Neuronal stem cell (in vitro differentiated cells): ENCODE results near the gene KIAA0040.

Experiments
- DNase-seq: peaks from one replicate; pipeline ENCODE4 v3.0.0-alpha.2; 2013; ENCODE audit warnings: low spot score
- H2AFZ ChIP-seq: one replicate; pipeline ENCODE4 v1.6.1; 2013; ENCODE audit warnings: mild to moderate bottlenecking, low read length, inconsistent platforms
- H2AK5ac ChIP-seq: 2 replicates; pipeline ENCODE4 v1.6.1; 2013; ENCODE audit warnings: low read depth, mild to moderate bottlenecking, inconsistent platforms, low read length, moderate library complexity, mixed read lengths
- H2BK120ac ChIP-seq: 2 replicates; pipeline ENCODE4 v1.6.1; 2013; ENCODE audit warnings: low read depth, mild to moderate bottlenecking, inconsistent platforms, low read length, moderate library complexity, mixed read lengths
- H2BK12ac ChIP-seq: one replicate; pipeline ENCODE4 v1.6.1; 2013; ENCODE audit warnings: low read length, inconsistent platforms
- H2BK15ac ChIP-seq: 2 replicates; pipeline ENCODE4 v1.6.1; 2013; ENCODE audit warnings: mild to moderate bottlenecking, low read length, inconsistent platforms, mixed read lengths
- H2BK5ac ChIP-seq: one replicate; pipeline ENCODE4 v1.6.1; 2013; ENCODE audit warnings: inconsistent platforms, mild to moderate bottlenecking, low read length, moderate library complexity
- H3K14ac ChIP-seq: one replicate; pipeline ENCODE4 v1.6.1; 2013; ENCODE audit warnings: low read length, inconsistent platforms
- H3K18ac ChIP-seq: 2 replicates; pipeline ENCODE4 v1.6.1; 2013; ENCODE audit warnings: low read length, inconsistent platforms
- H3K23ac ChIP-seq: 2 replicates; pipeline ENCODE4 v1.6.1; 2013; ENCODE audit warnings: low read depth, mild to moderate bottlenecking, mixed read lengths, low read length, inconsistent platforms; ENCODE audit not compliant: poor library complexity
- H3K27ac ChIP-seq: replicated peaks from 3 replicates; pipeline ENCODE4 v1.5.1; 2013; ENCODE audit warnings: low read length, inconsistent platforms
- H3K27me3 ChIP-seq, 3 experiments: 2 replicates each; pipeline ENCODE4 v1.6.1; 2013; ENCODE audit warnings: low read length in 3 of 3, mild to moderate bottlenecking in 2 of 3, inconsistent platforms in 1 of 3, low read depth in 1 of 3, mixed read lengths in 1 of 3, moderate library complexity in 1 of 3; ENCODE audit not compliant: control insufficient read depth in 3 of 3, insufficient read depth in 3 of 3
- H3K36me3 ChIP-seq, 2 donors: replicated peaks in 1 of 2; 2 replicates each; pipeline ENCODE4 v1.6.1; 2013; ENCODE audit warnings: low read length in 2 of 2; ENCODE audit not compliant: control insufficient read depth in 2 of 2, insufficient read depth in 2 of 2
- H3K4ac ChIP-seq: 2 replicates; pipeline ENCODE4 v1.6.1; 2013; ENCODE audit warnings: inconsistent platforms, mild to moderate bottlenecking, low read length, moderate library complexity
- H3K4me1 ChIP-seq, 2 donors: 1 replicate in 1 of 2; 2 replicates in 1 of 2; pipeline ENCODE4 v1.6.1; 2013; ENCODE audit warnings: low read length in 2 of 2, low read depth in 1 of 2; ENCODE audit not compliant: control insufficient read depth in 2 of 2, insufficient read depth in 1 of 2
- H3K4me2 ChIP-seq: one replicate; pipeline ENCODE4 v1.6.1; 2013; ENCODE audit warnings: mild to moderate bottlenecking, low read length, inconsistent platforms; ENCODE audit not compliant: insufficient read depth, poor library complexity, severe bottlenecking
- H3K4me3 ChIP-seq, 2 donors: 2 replicates each; pipeline ENCODE4 v1.5.1; 2013; ENCODE audit warnings: low read length in 2 of 2, mild to moderate bottlenecking in 2 of 2, inconsistent platforms in 1 of 2, moderate library complexity in 1 of 2
- H3K79me1 ChIP-seq: one replicate; pipeline ENCODE4 v1.6.1; 2013; ENCODE audit warnings: low read depth, mild to moderate bottlenecking, inconsistent platforms, low read length, moderate library complexity
- H3K9ac ChIP-seq: one replicate; pipeline ENCODE4 v1.6.1; 2013; ENCODE audit warnings: mild to moderate bottlenecking, low read depth, low read length, inconsistent platforms; ENCODE audit not compliant: poor library complexity
- H3K9me3 ChIP-seq, 2 donors: replicated peaks in 1 of 2; 2 replicates each; pipeline versions ENCODE3 to v1.6.1; 2013; ENCODE audit warnings: low read length in 2 of 2, mild to moderate bottlenecking in 2 of 2, inconsistent platforms in 1 of 2, low read depth in 1 of 2, mixed read lengths in 1 of 2, moderate library complexity in 1 of 2; ENCODE audit not compliant: control insufficient read depth in 2 of 2, insufficient read depth in 1 of 2
- H4K8ac ChIP-seq: one replicate; pipeline ENCODE4 v1.6.1; 2013; ENCODE audit warnings: low read depth, mild to moderate bottlenecking, inconsistent platforms, low read length, moderate library complexity
- H4K91ac ChIP-seq: one replicate; pipeline ENCODE4 v1.6.1; 2013; ENCODE audit warnings: low read length, low read depth, mild to moderate bottlenecking, inconsistent platforms; ENCODE audit not compliant: poor library complexity
- WGBS, 2 donors: extraction: QIAGEN DNeasy Blood & Tissue Kit; methylation state at CpG; one replicate each; pipeline ENCODE4 v1.1.7; 2013; ENCODE audit warnings: missing lambda C conversion rate in 2 of 2, mixed read lengths in 1 of 2; ENCODE audit not compliant: insufficient read length in 2 of 2, insufficient replicate concordance in 1 of 2; ENCODE audit errors: extremely low coverage in 2 of 2; 5-methylcytosine and 5-hydroxymethylcytosine counted together

The KIAA0040 gene

DNA sequence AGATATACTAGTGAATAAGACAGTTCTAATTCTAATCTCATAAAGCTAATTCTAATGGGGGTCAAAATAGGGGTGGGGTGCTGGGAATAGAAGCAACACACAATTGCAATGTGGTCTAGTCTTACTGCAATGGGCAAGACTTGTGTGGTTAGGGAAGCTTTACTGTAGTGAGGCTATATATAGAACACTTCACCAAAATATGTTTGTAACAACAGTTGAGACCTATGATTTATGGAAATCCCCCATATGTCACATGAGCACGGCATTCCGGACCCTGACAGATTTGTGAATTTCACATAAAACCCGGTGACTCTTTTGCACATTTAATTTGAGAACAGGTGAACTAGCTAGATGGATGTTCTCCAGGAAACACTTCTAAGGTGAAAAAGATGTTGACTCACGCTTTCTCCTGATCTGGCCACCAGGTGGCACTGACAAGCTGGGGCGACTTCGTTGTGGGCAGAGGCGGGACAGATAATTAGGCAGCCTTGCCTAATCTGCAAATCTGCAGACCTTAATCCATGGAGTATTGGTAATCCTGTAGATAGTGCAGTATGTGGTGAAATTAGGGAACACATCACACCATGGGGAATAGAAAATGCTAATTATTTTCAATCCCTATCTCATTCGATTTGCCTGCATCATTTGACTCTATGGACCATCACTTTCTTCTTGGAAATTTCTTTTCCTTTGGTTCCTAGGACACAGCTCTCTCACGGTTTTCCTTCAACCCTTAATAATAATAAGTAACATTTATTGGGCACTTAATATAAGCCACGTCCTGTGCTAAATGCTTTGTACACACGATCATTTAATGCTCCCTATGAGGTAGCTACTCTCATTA lies 37.7 kb downstream of the KIAA0040 start:
- Histone ChIP-seq H3K27me3 (peaks cover 0 to 22% (median 0%) of the 10 kb centered on the region in 3 experiments), H3K79me1 (no peaks in the 10 kb centered on the region), H3K4me2 (no peak overlapping the region), H3K4me3 (no peak overlapping the region), H2AFZ (no peak overlapping the region), H3K4me1 (peaks cover 4 to 8% of the 10 kb centered on the region in 2 donors), H2BK5ac (no peak overlapping the region), H3K36me3 (no peaks in the 10 kb centered on the region), H3K23ac (no peak overlapping the region), H3K9me3 (no peaks in the 10 kb centered on the region), H3K9ac (no peak overlapping the region), H2BK120ac (no peak overlapping the region), H2BK12ac (no peak overlapping the region), H3K14ac (no peak overlapping the region), H4K91ac (no peak overlapping the region), H2BK15ac (no peak overlapping the region), H3K4ac (no peak overlapping the region), H4K8ac (no peak overlapping the region), H3K27ac (no peak overlapping the region), H2AK5ac (no peak overlapping the region), H3K18ac (no peak overlapping the region)
- no CpG with 5 or more reads among the region's 11 CpGs for WGBS, 2 donors
- DNase-seq = peak; percentile 58

DNA sequence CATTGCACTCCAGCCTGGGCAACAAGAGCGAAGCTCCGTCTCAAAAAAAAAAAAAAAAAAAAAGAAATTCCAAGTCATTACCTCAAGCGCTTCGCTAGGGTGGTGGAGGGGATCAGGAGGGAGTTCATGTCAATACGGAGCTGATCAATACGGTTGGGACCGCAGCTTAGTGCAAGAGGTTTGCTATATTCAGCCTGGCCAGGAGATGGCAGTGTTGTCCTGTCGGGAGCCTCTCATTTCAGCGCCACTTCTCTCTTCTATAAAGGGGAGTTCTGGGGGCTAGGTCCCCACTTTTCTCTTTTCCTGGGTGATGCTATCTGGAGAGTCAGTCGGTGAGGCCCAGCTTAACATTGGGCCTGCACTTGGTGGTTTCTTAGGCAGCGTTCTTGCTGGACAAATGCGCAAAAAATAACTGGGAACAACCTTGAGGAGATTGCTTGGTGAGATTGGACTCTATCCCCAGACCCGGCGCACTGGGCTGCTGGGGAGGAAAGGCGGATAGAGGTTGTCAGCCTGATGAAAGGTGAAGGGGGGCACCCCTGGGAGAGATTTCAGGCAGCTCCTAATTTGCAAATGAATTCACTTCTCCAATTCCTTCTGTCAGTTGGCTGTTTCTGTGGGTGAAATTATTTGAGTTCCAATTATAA lies 40.4 kb downstream of the KIAA0040 start:
- Histone ChIP-seq H3K79me1 (no peaks in the 10 kb centered on the region), H3K9me3 (no peaks in the 10 kb centered on the region), H4K91ac (no peak overlapping the region), H2BK15ac (no peak overlapping the region), H3K27ac (no peak overlapping the region), H3K4me1 (no peaks in the 10 kb centered on the region), H3K14ac (no peak overlapping the region), H3K27me3 (peaks cover 0 to 22% (median 0%) of the 10 kb centered on the region in 3 experiments), H2AK5ac (no peak overlapping the region), H3K4ac (no peak overlapping the region), H2BK12ac (no peak overlapping the region), H3K36me3 (no peaks in the 10 kb centered on the region), H3K4me2 (no peak overlapping the region), H3K4me3 (no peak overlapping the region), H3K23ac (no peak overlapping the region), H3K9ac (no peak overlapping the region), H4K8ac (no peak overlapping the region), H2BK120ac (no peak overlapping the region), H2AFZ (peak overlapping the region; percentile 23), H3K18ac (no peak overlapping the region), H2BK5ac (no peak overlapping the region)
- peak; percentile 67 for DNase-seq
- WGBS, 2 donors = no CpG with 5 or more reads among the region's 15 CpGs

DNA sequence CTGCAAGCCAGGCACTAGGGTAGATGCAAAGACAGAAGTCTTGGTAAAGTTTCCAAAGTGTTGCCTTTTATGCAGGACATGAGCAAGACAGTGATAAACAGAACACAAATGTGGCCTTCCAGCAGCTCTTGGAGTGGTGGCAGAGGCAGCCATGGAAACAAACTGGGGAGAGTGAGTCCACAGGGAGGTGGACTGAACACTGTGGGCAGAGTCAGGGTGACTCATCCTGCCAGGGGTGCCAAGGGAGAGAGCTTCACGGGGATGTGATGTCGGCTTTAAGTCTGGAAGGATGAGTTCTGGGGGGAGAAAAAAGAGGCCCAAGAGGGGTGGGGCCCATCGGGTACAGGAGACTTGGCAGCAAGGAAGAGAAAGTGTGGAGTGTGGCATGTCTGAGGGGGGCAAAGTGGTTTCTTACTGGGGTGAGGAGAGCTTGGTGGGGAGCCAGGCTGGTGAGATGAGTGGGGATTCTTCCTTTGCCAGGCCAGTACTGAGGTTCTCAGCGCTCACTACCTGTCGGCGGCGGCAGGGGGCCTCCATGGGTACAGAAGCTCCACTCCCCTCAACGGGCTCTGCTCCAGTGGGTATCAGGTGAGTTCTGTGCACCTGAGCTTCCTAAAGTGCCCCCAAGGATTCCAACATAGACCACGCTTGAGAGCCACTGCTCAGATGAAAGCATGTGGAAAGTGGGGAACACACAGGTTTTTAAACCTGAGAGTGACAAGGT lies 41.8 kb downstream of the KIAA0040 start:
- Histone ChIP-seq H3K9ac (no peak overlapping the region), H3K27ac (no peak overlapping the region), H3K23ac (no peak overlapping the region), H2BK12ac (no peak overlapping the region), H3K36me3 (no peaks in the 10 kb centered on the region), H4K91ac (no peak overlapping the region), H2BK120ac (no peak overlapping the region), H3K4me1 (peaks cover 0 to 2% of the 10 kb centered on the region in 2 donors), H3K9me3 (no peaks in the 10 kb centered on the region), H4K8ac (no peak overlapping the region), H3K79me1 (no peaks in the 10 kb centered on the region), H2AFZ (no peak overlapping the region), H3K14ac (no peak overlapping the region), H2BK5ac (no peak overlapping the region), H2BK15ac (no peak overlapping the region), H2AK5ac (no peak overlapping the region), H3K4me3 (no peak overlapping the region), H3K4ac (no peak overlapping the region), H3K18ac (no peak overlapping the region), H3K4me2 (no peak overlapping the region), H3K27me3 (peaks cover 0 to 22% (median 0%) of the 10 kb centered on the region in 3 experiments)
- no CpG with 5 or more reads among the region's 9 CpGs for WGBS, 2 donors
- DNase-seq = no peak

DNA sequence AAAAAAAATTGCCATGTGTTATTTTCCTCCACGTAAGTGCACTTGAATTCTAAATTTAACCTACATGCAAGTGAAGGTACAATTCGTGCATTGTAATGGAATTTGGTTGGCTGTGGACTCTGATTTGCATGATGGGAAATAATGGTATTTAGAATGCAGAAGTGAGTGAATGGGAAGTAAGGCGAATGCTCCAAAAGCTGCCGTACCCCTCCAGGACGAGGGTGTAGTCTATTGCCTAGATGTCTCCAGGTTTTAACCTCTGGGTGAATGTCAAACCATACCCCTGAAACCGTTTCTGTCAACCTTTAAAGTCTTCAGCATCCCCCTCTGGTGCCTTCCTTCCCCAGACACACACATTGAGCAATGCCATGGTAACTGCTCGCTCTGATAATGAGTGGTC lies 44.5 kb downstream of the KIAA0040 start:
- no peak overlapping the region for H2AFZ ChIP-seq
- no peak overlapping the region for H3K14ac ChIP-seq
- no peak overlapping the region for H3K18ac ChIP-seq
- no peaks in the 10 kb centered on the region for H3K79me1 ChIP-seq
- WGBS, 2 donors = no CpG with 5 or more reads among the region's 7 CpGs
- no peak overlapping the region for H3K4ac ChIP-seq
- peaks cover 0 to 2% of the 10 kb centered on the region in 2 donors for H3K4me1 ChIP-seq
- no peak overlapping the region for H2BK5ac ChIP-seq
- no peak overlapping the region for H3K4me3 ChIP-seq
- no peak overlapping the region for H2AK5ac ChIP-seq
- no peak overlapping the region for H2BK120ac ChIP-seq
- no peak overlapping the region for H4K8ac ChIP-seq
- H4K91ac ChIP-seq = no peak overlapping the region
- no peaks in the 10 kb centered on the region for H3K36me3 ChIP-seq
- no peak for DNase-seq
- no peak overlapping the region for H3K9ac ChIP-seq
- no peak overlapping the region for H3K4me2 ChIP-seq
- H3K27ac ChIP-seq = no peak overlapping the region
- no peak overlapping the region for H2BK15ac ChIP-seq
- peaks cover 0 to 15% (median 0%) of the 10 kb centered on the region in 3 experiments for H3K27me3 ChIP-seq
- H3K9me3 ChIP-seq = no peaks in the 10 kb centered on the region
- no peak overlapping the region for H3K23ac ChIP-seq
- H2BK12ac ChIP-seq = no peak overlapping the region
